SK-N-SH (cell line): ENCODE data around the gene TIMD4. TPM values are rescaled to one million over a fixed set of nuclear protein-coding genes. Genes with fewer than 3 reads are reported as not detected.

ENCODE experiments used
- CTCF ChIA-PET: fragments of 300-600, 350-600 bp; formaldehyde crosslinking; extraction: SDS; loops from one replicate; lab custom pipeline; 2021; lab: Yijun Ruan, JAX
- POLR2A ChIA-PET: fragments of 350-600 bp; sonication (Branson Sonifier 250); formaldehyde crosslinking; extraction: SDS; loops from one replicate; lab custom pipeline; 2020; ENCODE audit warnings: antibody characterized with exemption, inconsistent platforms; lab: Yijun Ruan, JAX
- DNase-seq: peaks from one replicate; pipeline ENCODE4 v3.0.0; 2012
- H2AFZ ChIP-seq: fragments of 200-600 bp; sonication (generic); 2 replicates; pipeline ENCODE4 v1.8.1; 2016; ENCODE audit warnings: antibody characterized with exemption, mild to moderate bottlenecking, low read depth
- H3F3A ChIP-seq: fragments of 200-600 bp; sonication (generic); replicated peaks from 2 replicates; pipeline ENCODE3; 2016; ENCODE audit warnings: antibody characterized with exemption, mild to moderate bottlenecking; ENCODE audit not compliant: insufficient read depth
- H3K27ac ChIP-seq, 2 experiments: fragments of 200-500 bp in 1 of 2; fragments of 200-600 bp in 1 of 2; sonication (Bioruptor generic) in 1 of 2; sonication (generic), shearing (Covaris generic) in 1 of 2; 2 replicates each; pipeline versions ENCODE4 v1.5.1 to v1.6.1; 2014 to 2016; ENCODE audit warnings: low read depth in 2 of 2, inconsistent platforms in 1 of 2, low read length in 1 of 2, mild to moderate bottlenecking in 1 of 2, mixed read lengths in 1 of 2
- H3K27me3 ChIP-seq: fragments of 200-600 bp; sonication (generic), shearing (Covaris generic); 2 replicates; pipeline ENCODE4 v1.6.1; 2016; ENCODE audit warnings: mixed run types; ENCODE audit not compliant: insufficient read depth
- H3K36me3 ChIP-seq, 2 experiments: fragments of 200-500 bp in 1 of 2; fragments of 200-600 bp in 1 of 2; sonication (Bioruptor generic) in 1 of 2; sonication (generic) in 1 of 2; replicated peaks in 1 of 2; 2 replicates each; pipeline versions ENCODE3 to v1.5.1; 2014 to 2016; ENCODE audit warnings: low read length in 1 of 2, mild to moderate bottlenecking in 1 of 2; ENCODE audit not compliant: insufficient read depth in 2 of 2, control insufficient read depth in 1 of 2
- H3K4me1 ChIP-seq, 2 experiments: fragments of 200-500 bp in 1 of 2; fragments of 200-600 bp in 1 of 2; sonication (Bioruptor generic) in 1 of 2; sonication (generic), shearing (Covaris generic) in 1 of 2; 2 replicates each; pipeline versions ENCODE4 v1.5.1 to v1.6.1; 2014 to 2016; ENCODE audit warnings: low read depth in 1 of 2, low read length in 1 of 2, mixed run types in 1 of 2; ENCODE audit not compliant: insufficient read depth in 2 of 2, control insufficient read depth in 1 of 2
- H3K4me2 ChIP-seq: fragments of 200-600 bp; sonication (generic), shearing (Covaris generic); 2 replicates; pipeline ENCODE4 v1.6.1; 2017; ENCODE audit warnings: mixed run types
- H3K4me3 ChIP-seq, 2 experiments: fragments of 200-500 bp in 1 of 2; fragments of 200-600 bp in 1 of 2; sonication (Bioruptor generic) in 1 of 2; sonication (generic), shearing (Covaris generic) in 1 of 2; 2 replicates each; pipeline versions ENCODE4 v1.5.1 to v1.8.1; 2014 to 2016; ENCODE audit warnings: low read depth in 2 of 2, inconsistent platforms in 1 of 2, low read length in 1 of 2, mild to moderate bottlenecking in 1 of 2, mixed read lengths in 1 of 2, moderate library complexity in 1 of 2
- H3K79me2 ChIP-seq: fragments of 200-600 bp; sonication (generic); 2 replicates; pipeline ENCODE4 v1.8.1; 2017; ENCODE audit warnings: mild to moderate bottlenecking; ENCODE audit not compliant: insufficient read depth
- H3K9ac ChIP-seq: fragments of 200-600 bp; sonication (generic); 2 replicates; pipeline ENCODE4 v1.6.1; 2017; ENCODE audit warnings: mixed run types
- H3K9me2 ChIP-seq: fragments of 200-600 bp; sonication (generic); 2 replicates; pipeline ENCODE4 v1.6.1; 2017; ENCODE audit warnings: mixed run types
- H3K9me3 ChIP-seq: fragments of 200-600 bp; sonication (generic); 2 replicates; pipeline ENCODE4 v1.6.1; 2017; ENCODE audit warnings: mixed run types, mild to moderate bottlenecking, moderate library complexity
- H4K20me1 ChIP-seq: fragments of 200-600 bp; sonication (generic); 2 replicates; pipeline ENCODE4 v1.6.1; 2017; ENCODE audit warnings: mild to moderate bottlenecking, mixed run types; ENCODE audit not compliant: insufficient read depth
- CHD2 ChIP-seq: fragments of 150-350 bp; IDR thresholded peaks from 2 replicates; pipeline ENCODE4 v1.6.1; 2018; ENCODE audit warnings: low read length; ENCODE audit not compliant: partially characterized antibody
- CTCF ChIP-seq: fragments of 200-600 bp; sonication (generic); IDR thresholded peaks from 2 replicates; pipeline ENCODE4 v1.6.1; 2017; ENCODE audit warnings: antibody characterized with exemption, mild to moderate bottlenecking, moderate library complexity
- ELF1 ChIP-seq: IDR thresholded peaks from 2 replicates; pipeline ENCODE4 v1.4.0; 2012
- EP300 ChIP-seq, 2 experiments: IDR thresholded peaks; 2 replicates each; pipeline versions ENCODE4 v1.4.0 to v1.6.1; 2012; ENCODE audit warnings: borderline replicate concordance in 1 of 2, low read depth in 1 of 2, low read length in 1 of 2
- EZH2phosphoT487 ChIP-seq: fragments of 200-600 bp; sonication (generic); IDR thresholded peaks from 2 replicates; pipeline ENCODE4 v1.6.1; 2017; ENCODE audit warnings: low read depth, mixed run types, mild to moderate bottlenecking, antibody characterized with exemption, moderate library complexity, borderline replicate concordance
- FOSL2 ChIP-seq: IDR thresholded peaks from 2 replicates; pipeline ENCODE4 v1.4.0; 2012; ENCODE audit warnings: low read depth, mild to moderate bottlenecking, moderate library complexity, borderline replicate concordance
- FOXJ3 ChIP-seq: sonication (generic); formaldehyde crosslinking; IDR thresholded peaks from 2 replicates; pipeline ENCODE4 v1.5.1; 2020; ENCODE audit warnings: mild to moderate bottlenecking, missing genetic modification reagents
- GABPA ChIP-seq: IDR thresholded peaks from 2 replicates; pipeline ENCODE4 v1.4.0; 2012; ENCODE audit warnings: low read depth, mild to moderate bottlenecking
- IRF3 ChIP-seq: fragments of 150-350 bp; IDR thresholded peaks from 2 replicates; pipeline ENCODE4 v1.6.1; 2016; ENCODE audit warnings: mild to moderate bottlenecking, low read depth, low read length
- MXI1 ChIP-seq: IDR thresholded peaks from 2 replicates; pipeline ENCODE4 v1.6.1; 2012; ENCODE audit warnings: mild to moderate bottlenecking, low read depth, low read length, improper control_type of control experiment
- REST ChIP-seq: IDR thresholded peaks from 2 replicates; pipeline ENCODE4 v1.6.1; 2012; ENCODE audit warnings: mild to moderate bottlenecking, low read depth, low read length, moderate library complexity
- RFX5 ChIP-seq: IDR thresholded peaks from 2 replicates; pipeline ENCODE4 v1.6.1; 2012; ENCODE audit warnings: mild to moderate bottlenecking, improper control_type of control experiment, low read length
- RXRA ChIP-seq: IDR thresholded peaks from 2 replicates; pipeline ENCODE4 v1.4.0; 2012; ENCODE audit warnings: low read depth, mild to moderate bottlenecking, borderline replicate concordance
- SMC3 ChIP-seq: IDR thresholded peaks from 2 replicates; pipeline ENCODE4 v1.6.1; 2012; ENCODE audit warnings: low read depth, low read length, improper control_type of control experiment
- TAF1 ChIP-seq: IDR thresholded peaks from 2 replicates; pipeline ENCODE4 v1.6.1; 2012; ENCODE audit warnings: low read depth, mild to moderate bottlenecking, low read length, moderate library complexity, borderline replicate concordance
- TCF12 ChIP-seq: IDR thresholded peaks from 2 replicates; pipeline ENCODE4 v1.4.0; 2012
- TEAD4 ChIP-seq: IDR thresholded peaks from 2 replicates; pipeline ENCODE4 v1.4.0; 2012; ENCODE audit warnings: mild to moderate bottlenecking, borderline replicate concordance; ENCODE audit not compliant: insufficient read depth
- USF1 ChIP-seq: IDR thresholded peaks from 2 replicates; pipeline ENCODE4 v1.4.0; 2012; ENCODE audit warnings: low read depth, borderline replicate concordance
- YY1 ChIP-seq: IDR thresholded peaks from 2 replicates; pipeline ENCODE4 v1.4.0; 2012; ENCODE audit warnings: low read depth, mild to moderate bottlenecking
- ZBTB33 ChIP-seq: IDR thresholded peaks from 2 replicates; pipeline ENCODE4 v1.4.0; 2012; ENCODE audit warnings: low read depth, borderline replicate concordance
- WGBS: methylation state at CpG from one replicate; pipeline ENCODE4 v1.1.6; 2017; ENCODE audit warnings: low lambda C conversion rate; 5-methylcytosine and 5-hydroxymethylcytosine counted together
- polyA plus RNA-seq, 3 experiments: library from polyadenylated mRNA; depleted of rRNA; stranded (reverse); fragments of >200 nt; gene quantifications; 2 replicates each; pipeline ENCODE4 v1.2.3, GENCODE V29; 2012

TIMD4 gene
- polyA plus RNA-seq, 1 of the 3 experiments (the other 2 are of a cell fraction), result not detected

- CTCF ChIA-PET, result no interaction called here
- WGBS, result 11% methylated on average over 3 of the region's 3 CpGs
- no peaks in the 10 kb centered on the region for H4K20me1 ChIP-seq
- H3K9ac ChIP-seq, result no peak overlapping the region
- no peaks in the 10 kb centered on the region for H3K4me1 ChIP-seq
- no peak overlapping the region for H3K4me2 ChIP-seq
- no peaks in the 10 kb centered on the region for H3K9me3 ChIP-seq
- no peak for DNase-seq
- H2AFZ ChIP-seq, result no peak overlapping the region
- no peak for TF ChIP-seq TAF1
- TF ChIP-seq CTCF, result no peak
- TF ChIP-seq CHD2, result no peak
- no peak for TF ChIP-seq EZH2phosphoT487
- no peak for TF ChIP-seq RXRA
- no peak for TF ChIP-seq RFX5
- no peak for TF ChIP-seq MXI1
- no peak for TF ChIP-seq TCF12
- TF ChIP-seq ELF1, result no peak
- no peak for TF ChIP-seq TEAD4
- TF ChIP-seq SMC3, result no peak
- no peak for TF ChIP-seq EP300 (IDR thresholded peaks at IDR 0.05; ENCODE audit: borderline replicate concordance in 1 of 2, low read depth in 1 of 2, low read length in 1 of 2)
- TF ChIP-seq FOXJ3 (CRISPR knock-in tag), result no peak
- no peak for TF ChIP-seq REST
- TF ChIP-seq IRF3, result no peak
- no peak for TF ChIP-seq YY1
- TF ChIP-seq ZBTB33, result no peak
- TF ChIP-seq GABPA, result no peak
- TF ChIP-seq USF1, result no peak
- no peak for TF ChIP-seq FOSL2
- no peaks in the 10 kb centered on the region for H3K9me2 ChIP-seq
- H3F3A ChIP-seq, result no peaks in the 10 kb centered on the region
- POLR2A ChIA-PET, result no interaction called here
- H3K27ac ChIP-seq, result no peak overlapping the region
- no peak overlapping the region for H3K4me3 ChIP-seq
- no peaks in the 10 kb centered on the region for H3K27me3 ChIP-seq
- H3K36me3 ChIP-seq, result no peaks in the 10 kb centered on the region
- no peaks in the 10 kb centered on the region for H3K79me2 ChIP-seq
Observed at GRCh38 chr5:156947925-156948324, 15.1 kb downstream of the TIMD4 start.
